GM23338 (cell line): ENCODE measurements around the gene STAC. TPM values are rescaled to one million over a fixed set of nuclear protein-coding genes. Genes with fewer than 3 reads are reported as not detected.

ENCODE experiments used
- ATAC-seq: fragments of 200-7000 bp; cut with Tn5 transposase; 3 replicates; pipeline ENCODE4 v1.9.1; 2020
- DNase-seq: peaks from one replicate; pipeline ENCODE4 v3.0.0-alpha.2; 2015; ENCODE audit warnings: low spot score
- H2AFZ ChIP-seq: fragments of 200-600 bp; sonication (generic); 2 replicates; pipeline ENCODE4 v1.8.0; 2016; ENCODE audit warnings: antibody characterized with exemption, mild to moderate bottlenecking, moderate library complexity
- H3F3A ChIP-seq: fragments of 200-600 bp; sonication (generic); replicated peaks from 2 replicates; pipeline ENCODE4 v1.8.0; 2017; ENCODE audit warnings: antibody characterized with exemption, mixed run types, low read depth
- H3K27ac ChIP-seq: fragments of 200-600 bp; sonication (generic); 2 replicates; pipeline ENCODE4 v1.6.1; 2016; ENCODE audit warnings: low read depth
- H3K27me3 ChIP-seq: fragments of 200-600 bp; sonication (generic); 2 replicates; pipeline ENCODE4 v1.8.0; 2016; ENCODE audit warnings: mild to moderate bottlenecking, mixed run types, moderate library complexity; ENCODE audit not compliant: insufficient read depth
- H3K36me3 ChIP-seq: fragments of 200-600 bp; sonication (generic); 2 replicates; pipeline ENCODE4 v1.8.0; 2016; ENCODE audit warnings: mild to moderate bottlenecking; ENCODE audit not compliant: insufficient read depth
- H3K4me1 ChIP-seq: fragments of 200-600 bp; sonication (generic); 2 replicates; pipeline ENCODE4 v1.8.0; 2016; ENCODE audit warnings: mild to moderate bottlenecking, moderate library complexity; ENCODE audit not compliant: insufficient read depth
- H3K4me2 ChIP-seq: fragments of 200-600 bp; sonication (generic); 2 replicates; pipeline ENCODE4 v1.7.1; 2017; ENCODE audit warnings: mixed run types
- H3K4me3 ChIP-seq: fragments of 200-600 bp; sonication (generic); 2 replicates; pipeline ENCODE4 v1.6.1; 2016; ENCODE audit warnings: mixed run types
- H3K79me2 ChIP-seq: fragments of 200-600 bp; sonication (generic); replicated peaks from 2 replicates; pipeline ENCODE4 v1.8.0; 2017; ENCODE audit warnings: mild to moderate bottlenecking; ENCODE audit not compliant: insufficient read depth
- H3K9me2 ChIP-seq: fragments of 200-600 bp; sonication (generic); 2 replicates; pipeline ENCODE4 v1.8.0; 2017; ENCODE audit not compliant: insufficient read depth
- H4K20me1 ChIP-seq: fragments of 200-600 bp; sonication (generic); replicated peaks from 2 replicates; pipeline ENCODE4 v1.8.0; 2017; ENCODE audit warnings: mild to moderate bottlenecking; ENCODE audit not compliant: insufficient read depth
- H3K27ac Mint-ChIP-seq: 2 replicates; pipeline ENCODE4 v1.8.0; 2020; ENCODE audit warnings: inconsistent platforms, mild to moderate bottlenecking, moderate library complexity, mixed read lengths
- H3K27me3 Mint-ChIP-seq: 3 replicates; pipeline ENCODE4 v1.8.0; 2022; ENCODE audit warnings: low read depth, mild to moderate bottlenecking, moderate library complexity, mixed read lengths, inconsistent platforms; ENCODE audit not compliant: insufficient read depth, poor library complexity
- H3K36me3 Mint-ChIP-seq: 3 replicates; pipeline ENCODE4 v1.8.0; 2021; ENCODE audit warnings: low read depth, mild to moderate bottlenecking, inconsistent platforms, moderate library complexity, mixed read lengths
- H3K4me1 Mint-ChIP-seq: 3 replicates; pipeline ENCODE4 v1.8.0; 2020; ENCODE audit warnings: mild to moderate bottlenecking, inconsistent platforms, mixed read lengths
- H3K4me3 Mint-ChIP-seq: 3 replicates; pipeline ENCODE4 v1.8.0; 2021; ENCODE audit warnings: moderate library complexity, mild to moderate bottlenecking, inconsistent platforms, mixed read lengths
- H3K9me3 Mint-ChIP-seq: 3 replicates; pipeline ENCODE4 v1.8.0; 2020; ENCODE audit warnings: moderate library complexity, mild to moderate bottlenecking, inconsistent platforms, mixed read lengths
- EZH2phosphoT487 ChIP-seq: fragments of 200-600 bp; sonication (generic); IDR thresholded peaks from one replicate; pipeline ENCODE4 v1.8.1; 2018; ENCODE audit warnings: antibody characterized with exemption; ENCODE audit not compliant: unreplicated experiment
- JUNB ChIP-seq: IDR thresholded peaks from one replicate; pipeline ENCODE4 v1.6.1; 2016; ENCODE audit warnings: antibody characterized with exemption; ENCODE audit not compliant: unreplicated experiment
- NANOG ChIP-seq: IDR thresholded peaks from 2 replicates; pipeline ENCODE4 v1.6.1; 2016; ENCODE audit warnings: antibody characterized with exemption, borderline replicate concordance
- POLR2AphosphoS5 ChIP-seq: IDR thresholded peaks from 2 replicates; pipeline ENCODE4 v1.6.1; 2016; ENCODE audit warnings: antibody characterized with exemption, low read depth
- STAT1 ChIP-seq: IDR thresholded peaks from one replicate; pipeline ENCODE4 v1.6.1; 2016; ENCODE audit warnings: antibody characterized with exemption; ENCODE audit not compliant: unreplicated experiment
- ZNF331 ChIP-seq: fragments of 250-450 bp; sonication (Bioruptor Pico); IDR thresholded peaks from 2 replicates; pipeline ENCODE4 v1.5.0; 2020; ENCODE audit warnings: low read depth, mild to moderate bottlenecking, moderate library complexity
- long read RNA-seq: library from polyadenylated mRNA; unstranded; transcript quantifications from one replicate; pipeline ENCODE4 v2.0.0, GENCODE V29; 2020; ENCODE audit not compliant: unreplicated experiment
- polyA plus RNA-seq: library from polyadenylated mRNA; unstranded; fragments of >200 nt; fragmentation: Nextera tagmentation; extraction: Ambion mirVana; gene quantifications from 2 replicates; pipeline ENCODE4 v1.2.1, GENCODE V29; 2016
- total RNA-seq: library from RNA; depleted of rRNA; stranded (reverse); fragments of >200 nt; shearing (Covaris generic); gene quantifications from 2 replicates; pipeline ENCODE4 v1.2.3, GENCODE V29; 2014; rRNA removed
- TF ChIP-seq, protein P1 (sequence below): fragments of 250-450 bp; sonication (Bioruptor Pico); IDR thresholded peaks from 2 replicates; pipeline ENCODE4 v1.5.0; 2020; ENCODE audit warnings: mild to moderate bottlenecking, moderate library complexity
- TF ChIP-seq, protein P2 (sequence below): IDR thresholded peaks from 2 replicates; pipeline ENCODE4 v1.6.1; 2016; ENCODE audit warnings: antibody characterized with exemption
- TF ChIP-seq, protein P3 (sequence below), 2 experiments: fragments of 200-600 bp in 1 of 2; sonication (generic) in 1 of 2; conservative IDR thresholded peaks; 2 replicates each; pipeline versions ENCODE4 v1.5.1 to v1.6.1; 2016 to 2017; ENCODE audit warnings: antibody characterized with exemption in 2 of 2, low read depth in 2 of 2, mild to moderate bottlenecking in 2 of 2, moderate library complexity in 1 of 2

The STAC gene, protein sequence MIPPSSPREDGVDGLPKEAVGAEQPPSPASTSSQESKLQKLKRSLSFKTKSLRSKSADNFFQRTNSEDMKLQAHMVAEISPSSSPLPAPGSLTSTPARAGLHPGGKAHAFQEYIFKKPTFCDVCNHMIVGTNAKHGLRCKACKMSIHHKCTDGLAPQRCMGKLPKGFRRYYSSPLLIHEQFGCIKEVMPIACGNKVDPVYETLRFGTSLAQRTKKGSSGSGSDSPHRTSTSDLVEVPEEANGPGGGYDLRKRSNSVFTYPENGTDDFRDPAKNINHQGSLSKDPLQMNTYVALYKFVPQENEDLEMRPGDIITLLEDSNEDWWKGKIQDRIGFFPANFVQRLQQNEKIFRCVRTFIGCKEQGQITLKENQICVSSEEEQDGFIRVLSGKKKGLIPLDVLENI
- total RNA-seq (17.1 and 22.9 TPM in 2 replicates), polyA plus RNA-seq (4.7 and 5.6 TPM in 2 replicates)
- long read RNA-seq, partial matches to known transcripts: 1 of 5 reads
- long read RNA-seq, other reads (novel, unspliced or antisense): 4 of 5 reads

DNA sequence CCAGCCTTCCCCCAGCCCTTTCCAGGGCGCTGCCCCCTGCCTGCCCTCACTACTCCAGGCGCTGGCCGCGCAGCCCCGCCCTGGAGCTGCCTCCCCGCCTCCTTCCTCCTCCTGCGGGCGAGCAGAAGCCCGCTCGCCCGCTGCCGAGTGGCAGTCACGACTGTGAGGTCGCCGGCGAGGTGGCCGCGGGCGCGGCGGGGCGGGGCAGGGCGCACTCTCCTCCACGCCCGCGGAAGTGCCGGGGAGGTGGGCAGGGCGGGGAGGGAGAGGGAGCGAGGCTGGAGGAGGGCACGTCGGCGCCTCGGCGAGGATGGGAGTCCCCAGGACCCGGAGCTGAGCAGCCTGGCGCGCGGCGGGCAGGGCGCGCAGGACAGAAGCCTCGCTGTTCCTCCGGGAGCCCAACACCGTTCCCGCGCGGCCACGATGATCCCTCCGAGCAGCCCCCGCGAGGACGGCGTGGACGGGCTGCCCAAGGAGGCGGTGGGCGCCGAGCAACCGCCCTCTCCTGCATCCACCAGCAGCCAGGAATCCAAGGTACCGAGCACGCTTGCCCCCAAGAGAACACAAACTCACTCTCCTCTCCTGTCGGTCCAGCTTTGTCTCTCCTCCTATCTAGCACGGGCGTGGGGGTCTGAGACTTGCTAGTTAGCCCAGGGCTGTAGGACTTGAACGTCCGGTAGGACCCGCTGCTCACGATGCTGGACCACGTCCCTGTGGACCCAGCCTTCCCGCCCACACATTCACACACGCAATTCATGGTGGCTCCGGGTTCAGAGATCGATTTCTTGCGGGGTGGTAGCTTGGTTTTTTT is at the start of gene STAC:
TSS of gene STAC (plus strand) at position 284 of the 811 bp plus-strand sequence. CDS start at position 424, 140 bp downstream.
- peak within 1 kb of the TSS; percentile 80 for H3K4me2 ChIP-seq

DNA sequence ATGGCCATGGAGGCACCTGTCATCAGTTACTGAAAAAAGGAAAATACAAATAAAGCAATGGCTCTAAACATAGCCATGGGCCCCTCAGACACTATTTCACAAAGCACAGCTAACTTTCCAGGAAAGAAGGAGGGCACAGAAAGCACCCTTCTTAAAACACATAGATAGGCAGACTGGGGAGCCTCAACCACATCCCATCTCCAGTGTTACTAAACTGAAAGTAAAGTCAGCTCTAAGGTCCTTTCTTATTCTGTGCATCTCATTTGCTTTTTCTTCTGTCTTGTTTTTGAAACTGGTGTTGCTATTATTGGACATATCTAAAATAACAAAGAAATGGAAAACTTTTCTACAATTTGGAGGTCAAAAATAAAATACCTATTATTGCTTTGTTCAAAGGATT is 48.2 kb upstream of the STAC start:
- H3K36me3 ChIP-seq: no peaks in the 10 kb centered on the region
- peaks cover 8% of the 10 kb centered on the region for H3K4me1 Mint-ChIP-seq
- no peaks in the 10 kb centered on the region for H4K20me1 ChIP-seq
- no peak overlapping the region for H2AFZ ChIP-seq
- DNase-seq: no peak
- no peaks in the 10 kb centered on the region for H3F3A ChIP-seq
- H3K27me3 Mint-ChIP-seq: no peaks in the 10 kb centered on the region
- no peak overlapping the region for H3K4me3 ChIP-seq
- no peaks in the 10 kb centered on the region for H3K36me3 Mint-ChIP-seq
- H3K4me2 ChIP-seq: no peak overlapping the region
- H3K9me2 ChIP-seq: peaks cover 4% of the 10 kb centered on the region; the same call in 1 of the 2 replicates
- no peak for ATAC-seq
- no peaks in the 10 kb centered on the region for H3K27me3 ChIP-seq
- H3K27ac Mint-ChIP-seq: no peak overlapping the region
- H3K4me1 ChIP-seq: no peaks in the 10 kb centered on the region
- no peaks in the 10 kb centered on the region for H3K9me3 Mint-ChIP-seq
- no peaks in the 10 kb centered on the region for H3K79me2 ChIP-seq
- H3K4me3 Mint-ChIP-seq: no peak overlapping the region
- H3K27ac ChIP-seq: no peak overlapping the region
- TF ChIP-seq, protein P1, sequence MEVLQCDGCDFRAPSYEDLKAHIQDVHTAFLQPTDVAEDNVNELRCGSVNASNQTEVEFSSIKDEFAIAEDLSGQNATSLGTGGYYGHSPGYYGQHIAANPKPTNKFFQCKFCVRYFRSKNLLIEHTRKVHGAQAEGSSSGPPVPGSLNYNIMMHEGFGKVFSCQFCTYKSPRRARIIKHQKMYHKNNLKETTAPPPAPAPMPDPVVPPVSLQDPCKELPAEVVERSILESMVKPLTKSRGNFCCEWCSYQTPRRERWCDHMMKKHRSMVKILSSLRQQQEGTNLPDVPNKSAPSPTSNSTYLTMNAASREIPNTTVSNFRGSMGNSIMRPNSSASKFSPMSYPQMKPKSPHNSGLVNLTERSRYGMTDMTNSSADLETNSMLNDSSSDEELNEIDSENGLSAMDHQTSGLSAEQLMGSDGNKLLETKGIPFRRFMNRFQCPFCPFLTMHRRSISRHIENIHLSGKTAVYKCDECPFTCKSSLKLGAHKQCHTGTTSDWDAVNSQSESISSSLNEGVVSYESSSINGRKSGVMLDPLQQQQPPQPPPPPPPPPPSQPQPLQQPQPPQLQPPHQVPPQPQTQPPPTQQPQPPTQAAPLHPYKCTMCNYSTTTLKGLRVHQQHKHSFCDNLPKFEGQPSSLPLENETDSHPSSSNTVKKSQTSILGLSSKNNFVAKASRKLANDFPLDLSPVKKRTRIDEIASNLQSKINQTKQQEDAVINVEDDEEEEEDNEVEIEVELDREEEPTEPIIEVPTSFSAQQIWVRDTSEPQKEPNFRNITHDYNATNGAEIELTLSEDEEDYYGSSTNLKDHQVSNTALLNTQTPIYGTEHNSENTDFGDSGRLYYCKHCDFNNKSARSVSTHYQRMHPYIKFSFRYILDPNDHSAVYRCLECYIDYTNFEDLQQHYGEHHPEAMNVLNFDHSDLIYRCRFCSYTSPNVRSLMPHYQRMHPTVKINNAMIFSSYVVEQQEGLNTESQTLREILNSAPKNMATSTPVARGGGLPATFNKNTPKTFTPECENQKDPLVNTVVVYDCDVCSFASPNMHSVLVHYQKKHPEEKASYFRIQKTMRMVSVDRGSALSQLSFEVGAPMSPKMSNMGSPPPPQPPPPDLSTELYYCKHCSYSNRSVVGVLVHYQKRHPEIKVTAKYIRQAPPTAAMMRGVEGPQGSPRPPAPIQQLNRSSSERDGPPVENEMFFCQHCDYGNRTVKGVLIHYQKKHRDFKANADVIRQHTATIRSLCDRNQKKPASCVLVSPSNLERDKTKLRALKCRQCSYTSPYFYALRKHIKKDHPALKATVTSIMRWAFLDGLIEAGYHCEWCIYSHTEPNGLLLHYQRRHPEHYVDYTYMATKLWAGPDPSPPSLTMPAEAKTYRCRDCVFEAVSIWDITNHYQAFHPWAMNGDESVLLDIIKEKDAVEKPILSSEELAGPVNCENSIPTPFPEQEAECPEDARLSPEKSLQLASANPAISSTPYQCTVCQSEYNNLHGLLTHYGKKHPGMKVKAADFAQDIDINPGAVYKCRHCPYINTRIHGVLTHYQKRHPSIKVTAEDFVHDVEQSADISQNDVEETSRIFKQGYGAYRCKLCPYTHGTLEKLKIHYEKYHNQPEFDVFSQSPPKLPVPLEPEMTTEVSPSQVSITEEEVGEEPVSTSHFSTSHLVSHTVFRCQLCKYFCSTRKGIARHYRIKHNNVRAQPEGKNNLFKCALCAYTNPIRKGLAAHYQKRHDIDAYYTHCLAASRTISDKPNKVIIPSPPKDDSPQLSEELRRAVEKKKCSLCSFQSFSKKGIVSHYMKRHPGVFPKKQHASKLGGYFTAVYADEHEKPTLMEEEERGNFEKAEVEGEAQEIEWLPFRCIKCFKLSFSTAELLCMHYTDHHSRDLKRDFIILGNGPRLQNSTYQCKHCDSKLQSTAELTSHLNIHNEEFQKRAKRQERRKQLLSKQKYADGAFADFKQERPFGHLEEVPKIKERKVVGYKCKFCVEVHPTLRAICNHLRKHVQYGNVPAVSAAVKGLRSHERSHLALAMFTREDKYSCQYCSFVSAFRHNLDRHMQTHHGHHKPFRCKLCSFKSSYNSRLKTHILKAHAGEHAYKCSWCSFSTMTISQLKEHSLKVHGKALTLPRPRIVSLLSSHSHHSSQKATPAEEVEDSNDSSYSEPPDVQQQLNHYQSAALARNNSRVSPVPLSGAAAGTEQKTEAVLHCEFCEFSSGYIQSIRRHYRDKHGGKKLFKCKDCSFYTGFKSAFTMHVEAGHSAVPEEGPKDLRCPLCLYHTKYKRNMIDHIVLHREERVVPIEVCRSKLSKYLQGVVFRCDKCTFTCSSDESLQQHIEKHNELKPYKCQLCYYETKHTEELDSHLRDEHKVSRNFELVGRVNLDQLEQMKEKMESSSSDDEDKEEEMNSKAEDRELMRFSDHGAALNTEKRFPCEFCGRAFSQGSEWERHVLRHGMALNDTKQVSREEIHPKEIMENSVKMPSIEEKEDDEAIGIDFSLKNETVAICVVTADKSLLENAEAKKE: no peak
- TF ChIP-seq ZNF331 (CRISPR knock-in tag) (no peak), NANOG (no peak), EZH2phosphoT487 (no peak), JUNB (no peak), STAT1 (no peak)
- TF ChIP-seq, protein P2, sequence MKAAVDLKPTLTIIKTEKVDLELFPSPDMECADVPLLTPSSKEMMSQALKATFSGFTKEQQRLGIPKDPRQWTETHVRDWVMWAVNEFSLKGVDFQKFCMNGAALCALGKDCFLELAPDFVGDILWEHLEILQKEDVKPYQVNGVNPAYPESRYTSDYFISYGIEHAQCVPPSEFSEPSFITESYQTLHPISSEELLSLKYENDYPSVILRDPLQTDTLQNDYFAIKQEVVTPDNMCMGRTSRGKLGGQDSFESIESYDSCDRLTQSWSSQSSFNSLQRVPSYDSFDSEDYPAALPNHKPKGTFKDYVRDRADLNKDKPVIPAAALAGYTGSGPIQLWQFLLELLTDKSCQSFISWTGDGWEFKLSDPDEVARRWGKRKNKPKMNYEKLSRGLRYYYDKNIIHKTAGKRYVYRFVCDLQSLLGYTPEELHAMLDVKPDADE: no peak

More for the DNA sequence above, at the start of gene STAC:
- H3K27ac ChIP-seq: no peak within 1 kb of the TSS
- H3K79me2 ChIP-seq: peaks cover 34% of the 10 kb centered on the region
- H3K36me3 ChIP-seq: no peaks in the 10 kb centered on the region; the same call in 1 of the 2 replicates
- ATAC-seq (peak; percentile 90), DNase-seq (peak; percentile 67)
- Mint-ChIP-seq H3K4me1 (peaks cover 23% of the 10 kb centered on the region), H3K27ac (no peak within 1 kb of the TSS), H3K9me3 (no peaks in the 10 kb centered on the region), H3K4me3 (peak within 1 kb of the TSS; percentile 93), H3K27me3 (peaks cover 11% of the 10 kb centered on the region), H3K36me3 (peaks cover 1% of the 10 kb centered on the region; the same call in 1 of the 3 replicates)
- H2AFZ ChIP-seq: peak within 1 kb of the TSS; percentile 95
- peaks cover 24% of the 10 kb centered on the region for H3K4me1 ChIP-seq
- H4K20me1 ChIP-seq: no peaks in the 10 kb centered on the region
- H3K4me3 ChIP-seq: peak within 1 kb of the TSS; percentile 84
- peaks cover 18% of the 10 kb centered on the region for H3K27me3 ChIP-seq
- TF ChIP-seq, protein P3, sequence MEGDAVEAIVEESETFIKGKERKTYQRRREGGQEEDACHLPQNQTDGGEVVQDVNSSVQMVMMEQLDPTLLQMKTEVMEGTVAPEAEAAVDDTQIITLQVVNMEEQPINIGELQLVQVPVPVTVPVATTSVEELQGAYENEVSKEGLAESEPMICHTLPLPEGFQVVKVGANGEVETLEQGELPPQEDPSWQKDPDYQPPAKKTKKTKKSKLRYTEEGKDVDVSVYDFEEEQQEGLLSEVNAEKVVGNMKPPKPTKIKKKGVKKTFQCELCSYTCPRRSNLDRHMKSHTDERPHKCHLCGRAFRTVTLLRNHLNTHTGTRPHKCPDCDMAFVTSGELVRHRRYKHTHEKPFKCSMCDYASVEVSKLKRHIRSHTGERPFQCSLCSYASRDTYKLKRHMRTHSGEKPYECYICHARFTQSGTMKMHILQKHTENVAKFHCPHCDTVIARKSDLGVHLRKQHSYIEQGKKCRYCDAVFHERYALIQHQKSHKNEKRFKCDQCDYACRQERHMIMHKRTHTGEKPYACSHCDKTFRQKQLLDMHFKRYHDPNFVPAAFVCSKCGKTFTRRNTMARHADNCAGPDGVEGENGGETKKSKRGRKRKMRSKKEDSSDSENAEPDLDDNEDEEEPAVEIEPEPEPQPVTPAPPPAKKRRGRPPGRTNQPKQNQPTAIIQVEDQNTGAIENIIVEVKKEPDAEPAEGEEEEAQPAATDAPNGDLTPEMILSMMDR (conservative IDR thresholded peaks at IDR 0.05; ENCODE audit: low read depth in 2 of 2): no peak
- peak; percentile 66 for TF ChIP-seq POLR2AphosphoS5
- H3K9me2 ChIP-seq: no peaks in the 10 kb centered on the region
- no peaks in the 10 kb centered on the region for H3F3A ChIP-seq
